Activated T-helper 1 cell treated with Interleukin-2 at 50 U/mL for 16 hours (primary cell): ENCODE measurements around the gene TGM2.

Experiments used
- DNase-seq: peaks from one replicate; pipeline ENCODE4 v3.0.0-alpha.2; 2020; ENCODE audit warnings: low read depth

TGM2 gene

DNA sequence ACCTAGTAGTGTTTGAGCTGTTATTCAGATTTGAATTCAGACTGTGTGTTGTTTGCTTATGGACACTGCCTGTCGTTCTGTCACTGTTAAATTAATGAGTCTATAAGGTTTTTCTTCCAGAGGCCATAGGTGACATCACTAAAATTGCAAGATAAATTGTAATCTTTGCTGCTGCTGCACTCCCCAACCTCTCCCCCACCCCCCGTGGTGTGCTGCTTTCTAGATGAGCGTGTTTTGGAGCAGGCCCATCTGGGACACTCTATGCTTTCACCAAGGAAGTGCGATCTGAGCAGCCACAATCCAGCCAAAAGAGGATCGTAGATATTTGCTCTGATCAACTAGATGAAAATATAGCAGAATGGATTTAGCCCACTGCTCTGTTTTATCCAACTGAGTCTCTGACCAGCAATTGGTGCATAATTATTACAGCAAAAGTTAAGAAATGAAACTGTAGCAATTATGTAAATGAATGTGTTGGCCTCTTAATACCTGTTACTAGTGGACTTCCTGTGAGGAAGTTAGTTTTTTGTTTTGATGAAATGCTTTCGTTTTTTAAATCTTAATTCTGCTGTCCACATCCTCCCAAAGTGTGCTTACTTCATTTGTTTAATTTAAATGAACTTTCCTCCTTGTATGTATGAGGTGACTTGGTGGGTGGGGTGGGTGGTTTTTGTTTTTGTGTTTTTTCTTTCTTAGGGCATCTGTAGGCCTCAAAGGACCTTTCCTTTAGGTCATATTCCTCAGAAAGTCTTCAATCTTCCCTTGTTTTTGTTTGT lies 73.4 kb downstream of the TGM2 start:
- DNase-seq: no peak

DNA sequence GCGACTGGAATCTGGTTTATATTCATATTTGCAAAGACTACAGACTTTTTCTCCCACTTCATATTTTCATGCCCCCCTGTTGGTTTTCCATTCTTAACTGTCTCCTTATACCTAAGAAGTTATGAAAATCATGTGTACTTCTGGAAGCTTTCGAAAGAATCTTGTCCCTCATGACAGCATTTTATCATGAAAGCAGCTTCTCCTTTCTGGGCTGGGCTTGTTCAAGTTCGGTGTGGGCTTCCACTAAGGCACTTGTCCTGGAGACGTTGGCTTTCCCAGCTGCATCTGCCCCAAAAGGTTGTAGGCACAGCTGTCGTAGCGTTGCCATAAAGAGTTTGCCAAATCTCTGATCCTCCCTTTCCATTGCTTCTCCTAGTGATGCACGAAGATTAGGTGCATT lies 75.0 kb downstream of the TGM2 start:
- no peak for DNase-seq

DNA sequence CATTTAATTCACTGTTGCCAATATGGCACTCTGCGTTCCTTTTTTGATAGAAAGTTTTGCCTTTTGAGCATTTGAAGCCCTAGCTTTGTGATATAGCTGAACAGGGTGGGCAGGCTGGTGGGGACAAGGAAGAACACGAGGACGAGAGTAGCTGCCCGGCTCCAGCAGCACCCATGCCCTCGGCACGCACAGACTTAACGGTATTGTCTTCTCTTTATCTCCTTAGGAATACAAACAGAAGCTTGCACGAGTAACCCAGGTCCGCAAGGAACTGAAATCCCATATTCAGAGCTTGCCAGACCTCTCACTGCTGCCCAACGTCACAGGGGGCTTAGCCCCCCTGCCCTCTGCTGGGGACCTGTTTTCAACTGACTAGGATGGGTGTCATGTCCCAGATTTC lies 75.6 kb downstream of the TGM2 start:
- no peak for DNase-seq

DNA sequence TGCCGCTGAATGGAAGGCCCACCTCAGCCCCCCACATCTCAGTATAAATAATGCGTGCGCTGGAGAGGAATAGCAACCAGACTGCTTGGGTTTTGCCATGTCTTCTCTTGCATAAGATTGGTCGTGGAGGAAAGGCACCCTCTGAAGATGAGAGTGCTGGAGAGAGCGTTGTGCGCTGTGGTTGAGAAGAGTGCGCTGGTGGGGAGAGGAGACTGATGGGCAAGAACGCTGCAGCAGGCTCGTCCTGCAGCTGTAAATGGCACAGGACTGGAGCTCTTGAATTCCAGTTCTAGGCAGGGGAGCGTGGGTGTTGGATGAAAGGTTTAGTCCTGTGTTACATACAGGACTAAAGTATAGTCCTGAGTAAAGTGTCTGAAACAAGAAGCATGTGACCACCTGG lies 80.0 kb downstream of the TGM2 start:
- DNase-seq: no peak

DNA sequence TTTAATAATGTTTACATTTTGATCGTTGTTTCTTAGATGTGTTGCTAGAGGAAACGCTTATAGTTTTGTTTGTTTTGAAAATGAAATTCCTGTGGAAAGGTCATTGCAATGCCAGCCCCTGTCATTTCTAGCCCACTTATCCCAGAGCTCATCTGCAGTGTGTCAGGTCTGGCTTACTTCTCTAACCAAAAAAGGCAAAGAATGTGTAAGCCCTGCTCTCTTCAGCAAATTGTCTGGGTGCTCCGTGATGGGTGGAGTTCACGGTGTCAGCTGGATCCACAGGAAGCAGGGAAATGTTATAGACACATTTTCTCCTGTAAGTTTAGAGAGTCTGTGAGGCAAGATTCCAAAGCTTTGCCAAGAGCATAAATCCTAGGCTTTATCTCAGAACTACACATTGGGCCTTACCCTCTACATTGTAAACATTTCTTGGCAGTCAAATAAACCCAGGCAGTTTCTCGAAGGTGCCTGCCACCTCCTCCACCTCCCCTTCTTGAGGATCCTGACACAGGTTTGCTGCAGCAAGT lies 80.6 kb downstream of the TGM2 start:
- DNase-seq: no peak

DNA sequence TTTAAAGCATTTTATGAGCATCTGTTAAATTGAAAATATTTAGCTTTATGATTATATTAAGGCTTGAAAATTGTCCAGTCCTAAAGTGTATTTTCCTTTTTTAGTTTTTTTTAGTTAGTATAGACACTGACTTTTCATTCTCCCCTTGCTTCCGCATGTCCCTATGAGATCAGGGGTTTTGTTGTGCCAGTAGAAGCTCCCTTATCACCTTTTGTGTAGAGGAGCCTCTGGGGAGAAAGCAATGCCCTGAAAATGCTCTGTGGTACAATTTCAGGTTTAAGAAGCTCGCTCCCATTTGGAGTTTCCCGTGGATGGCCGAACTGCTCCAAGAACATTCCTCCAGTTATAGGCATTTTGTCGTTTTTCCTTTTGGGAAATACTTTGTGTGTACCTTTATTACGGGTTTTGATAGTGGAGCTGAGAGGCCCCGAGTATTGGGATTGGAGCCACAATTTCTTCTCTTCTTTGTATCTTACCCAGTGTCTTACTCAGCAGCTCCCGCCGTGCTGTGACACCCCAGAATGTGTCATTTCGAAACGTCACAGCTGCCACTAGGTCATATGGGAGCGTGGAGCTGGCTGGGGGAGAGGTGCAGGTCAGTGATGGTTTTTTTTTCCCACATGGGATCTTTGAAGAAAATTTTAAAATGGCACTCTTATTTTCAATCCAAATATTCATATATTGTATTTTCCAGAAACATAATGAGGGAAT lies 81.6 kb downstream of the TGM2 start:
- DNase-seq: no peak

DNA sequence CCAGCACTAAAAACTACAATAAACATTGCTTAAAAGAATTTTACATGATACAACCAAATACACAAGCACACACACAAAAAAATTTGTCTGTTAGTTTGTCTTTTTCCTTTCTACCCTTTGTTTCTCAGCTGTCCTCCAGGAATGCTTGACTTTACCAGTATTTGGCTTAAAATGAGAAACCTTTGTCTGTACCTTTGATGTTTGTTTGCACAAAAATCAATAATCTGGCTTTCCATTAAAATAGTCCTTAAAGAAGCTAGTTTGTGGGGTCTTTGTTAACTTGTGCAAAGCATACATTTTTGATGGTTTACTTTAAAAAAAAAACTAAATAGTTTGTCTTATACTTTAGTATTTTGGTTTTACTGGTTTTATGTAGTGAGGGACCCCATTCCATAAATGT lies 82.2 kb downstream of the TGM2 start:
- DNase-seq: no peak

DNA sequence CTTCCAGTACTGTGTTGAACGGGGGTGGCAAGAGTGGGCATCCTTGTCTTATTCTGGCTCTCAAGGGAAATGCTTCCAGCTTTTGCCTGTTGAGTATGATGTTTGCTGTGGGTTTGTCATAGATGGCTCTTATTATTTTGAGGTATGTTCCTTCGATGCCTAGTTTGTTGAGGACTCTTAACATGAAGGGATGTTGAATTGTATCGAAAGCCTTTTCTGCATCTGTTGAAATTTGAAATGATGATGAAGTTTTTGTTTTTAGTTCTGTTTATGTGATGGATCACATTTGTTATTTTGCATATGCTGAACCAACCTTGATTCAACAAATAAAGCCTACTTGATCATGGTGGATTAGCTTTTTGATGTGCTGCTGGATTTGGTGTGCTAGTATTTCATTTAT lies 83.5 kb downstream of the TGM2 start:
- DNase-seq: no peak

DNA sequence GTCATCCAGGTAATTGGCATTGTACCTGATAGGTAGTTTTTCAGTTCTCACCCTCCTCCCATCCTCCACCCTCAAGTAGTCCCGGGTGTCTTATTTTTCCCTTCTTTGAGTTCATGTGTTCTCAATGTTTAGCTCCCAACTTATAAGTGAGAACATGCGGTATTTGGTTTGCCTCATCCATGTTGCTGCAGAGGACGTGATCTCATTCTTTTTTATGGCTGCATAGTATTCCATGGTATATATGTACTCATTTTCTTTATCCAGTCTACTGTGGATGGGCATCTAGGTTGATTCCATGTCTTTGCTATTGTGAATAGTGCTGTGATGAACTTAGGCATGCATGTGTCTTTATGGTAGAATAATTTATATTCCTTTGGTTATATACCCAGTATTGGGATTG lies 85.7 kb downstream of the TGM2 start:
- DNase-seq: no peak

DNA sequence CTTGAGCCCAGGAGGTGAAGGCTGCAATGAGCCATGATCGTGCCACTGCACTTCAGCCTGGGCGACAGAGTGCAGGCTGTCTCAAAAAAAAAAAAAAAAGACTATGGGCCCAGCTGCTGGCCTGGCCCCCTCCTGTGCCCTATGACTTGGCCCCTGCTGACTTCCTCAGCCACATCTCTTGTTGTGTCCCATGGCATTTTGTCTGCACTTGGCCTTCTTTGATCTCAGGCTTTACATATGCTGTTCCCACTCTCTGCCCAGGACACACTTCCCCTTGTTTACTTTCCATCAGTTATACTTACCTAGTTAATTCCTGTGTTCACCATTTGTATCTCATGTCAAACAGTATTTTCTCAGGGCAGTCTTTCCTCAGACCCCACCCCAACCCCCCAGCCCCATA lies 87.0 kb downstream of the TGM2 start:
- DNase-seq: no peak
